KOPT-K1 (cell line): Measurements from ENCODE around the gene SLC38A10.

Source experiments
- H3K27ac ChIP-seq: fragments of 200-600 bp; sonication (generic); 2 replicates; pipeline ENCODE4 v1.5.1; 2016; ENCODE audit warnings: antibody characterized with exemption, mild to moderate bottlenecking, low read depth, low read length; ENCODE audit not compliant: poor library complexity, severe bottlenecking
- H3K36me3 ChIP-seq: fragments of 200-600 bp; sonication (generic); 2 replicates; pipeline ENCODE4 v1.5.1; 2017; ENCODE audit warnings: antibody characterized with exemption, mild to moderate bottlenecking, low read length, moderate library complexity; ENCODE audit not compliant: insufficient read depth
- H3K9me3 ChIP-seq: fragments of 200-600 bp; sonication (generic); 2 replicates; pipeline ENCODE4 v1.5.1; 2017; ENCODE audit warnings: antibody characterized with exemption, low read length, mild to moderate bottlenecking; ENCODE audit not compliant: insufficient read depth, poor library complexity, severe bottlenecking

The SLC38A10 gene

GRCh38 chr17:81206166-81206565 is 88.9 kb downstream of the SLC38A10 start:
- Histone ChIP-seq H3K9me3 (no peaks in the 10 kb centered on the region), H3K27ac (no peak overlapping the region), H3K36me3 (peaks cover 53% of the 10 kb centered on the region)

GRCh38 chr17:81204578-81204977 is 90.5 kb downstream of the SLC38A10 start:
- Histone ChIP-seq H3K9me3 (no peaks in the 10 kb centered on the region), H3K36me3 (peaks cover 68% of the 10 kb centered on the region), H3K27ac (no peak overlapping the region)

GRCh38 chr17:81203136-81203535 is 92.0 kb downstream of the SLC38A10 start:
- Histone ChIP-seq H3K36me3 (peaks cover 78% of the 10 kb centered on the region), H3K27ac (no peak overlapping the region), H3K9me3 (no peaks in the 10 kb centered on the region)

- Histone ChIP-seq H3K9me3 (no peaks in the 10 kb centered on the region), H3K27ac (no peak overlapping the region), H3K36me3 (peaks cover 82% of the 10 kb centered on the region)
Observed at GRCh38 chr17:81202318-81202717, 92.8 kb downstream of the SLC38A10 start.

- H3K9me3 ChIP-seq: no peaks in the 10 kb centered on the region
- H3K36me3 ChIP-seq: peaks cover 82% of the 10 kb centered on the region; the same call in 1 of the 2 replicates
- no peak overlapping the region for H3K27ac ChIP-seq
Observed at GRCh38 chr17:81200695-81201580, 94.2 kb downstream of the SLC38A10 start.

- peaks cover 85% of the 10 kb centered on the region; the same call in 1 of the 2 replicates for H3K36me3 ChIP-seq
- H3K27ac ChIP-seq: no peak overlapping the region
- H3K9me3 ChIP-seq: no peaks in the 10 kb centered on the region
Observed at GRCh38 chr17:81200201-81200600, 94.9 kb downstream of the SLC38A10 start.

GRCh38 chr17:81199482-81199830 is 95.7 kb downstream of the SLC38A10 start:
- Histone ChIP-seq H3K9me3 (no peaks in the 10 kb centered on the region), H3K36me3 (peaks cover 86% of the 10 kb centered on the region; the same call in 1 of the 2 replicates), H3K27ac (no peak overlapping the region)

- Histone ChIP-seq H3K9me3 (no peaks in the 10 kb centered on the region), H3K27ac (no peak overlapping the region), H3K36me3 (peaks cover 84% of the 10 kb centered on the region; the same call in 1 of the 2 replicates)
Observed at GRCh38 chr17:81198826-81199481, 96.2 kb downstream of the SLC38A10 start.

GRCh38 chr17:81197831-81198490 is 97.1 kb downstream of the SLC38A10 start:
- Histone ChIP-seq H3K36me3 (peaks cover 82% of the 10 kb centered on the region; the same call in 1 of the 2 replicates), H3K27ac (no peak overlapping the region), H3K9me3 (no peaks in the 10 kb centered on the region)

GRCh38 chr17:81197409-81197795 is 97.7 kb downstream of the SLC38A10 start:
- Histone ChIP-seq H3K27ac (no peak overlapping the region), H3K9me3 (no peaks in the 10 kb centered on the region), H3K36me3 (peaks cover 79% of the 10 kb centered on the region; the same call in 1 of the 2 replicates)

GRCh38 chr17:81196505-81197408 is 98.3 kb downstream of the SLC38A10 start:
- peaks cover 76% of the 10 kb centered on the region; the same call in 1 of the 2 replicates for H3K36me3 ChIP-seq
- H3K27ac ChIP-seq: no peak overlapping the region

GRCh38 chr17:81195941-81196495 is 99.1 kb downstream of the SLC38A10 start:
- Histone ChIP-seq H3K36me3 (peaks cover 78% of the 10 kb centered on the region; the same call in 1 of the 2 replicates), H3K27ac (no peak overlapping the region), H3K9me3 (no peaks in the 10 kb centered on the region)

More at GRCh38 chr17:81196505-81197408, 98.3 kb downstream of the SLC38A10 start:
- no peaks in the 10 kb centered on the region for H3K9me3 ChIP-seq
